ENCODE data around the gene CNOT6.

DNA sequence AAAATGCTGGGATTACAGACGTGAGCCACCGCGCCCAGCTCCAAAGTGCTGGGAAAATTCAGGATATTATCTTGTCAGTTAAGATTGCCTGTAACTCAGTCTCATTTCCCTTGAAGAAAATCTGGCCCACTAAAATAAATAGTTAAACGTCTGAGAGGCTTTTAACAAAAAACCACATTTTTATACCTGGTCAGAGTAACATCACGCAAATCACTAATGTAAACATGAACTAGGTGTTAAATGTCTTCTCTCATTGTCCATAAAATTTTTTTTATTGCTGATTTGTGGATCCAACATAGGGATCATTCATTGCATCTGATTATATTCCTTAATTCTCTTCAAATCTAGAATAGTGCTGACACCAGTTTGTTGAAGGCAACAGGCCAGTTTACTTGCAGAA lies 22.3 kb downstream of the CNOT6 start:
- no peak for TF ChIP-seq SIN3A (IDR thresholded peaks at IDR 0.05; ENCODE audit: borderline replicate concordance, insufficient read depth, low read length)
- no peak for TF ChIP-seq REST (IDR thresholded peaks at IDR 0.05; ENCODE audit: insufficient read depth in 1 of 2, low read depth in 2 of 2, low read length in 2 of 2)
- TF ChIP-seq POLR2AphosphoS5 (IDR thresholded peaks at IDR 0.05; ENCODE audit: low read depth, low read length), result no peak
- TF ChIP-seq TAF1 (IDR thresholded peaks at IDR 0.05; ENCODE audit: borderline replicate concordance, insufficient read depth, low read length), result no peak
